Stimulated activated CD4-positive, alpha-beta T cell treated with anti-CD3 and anti-CD28 coated beads, Interleukin-2, amount 100 ng/mL, for 4 hours (primary cell): ENCODE results near the gene SELENBP1.

Experiments
- DNase-seq: peaks from one replicate; pipeline ENCODE4 v3.0.0-alpha.2; 2020; ENCODE audit warnings: low read depth

SELENBP1 gene

GRCh38 chr1:151343587-151343986 lies 28.9 kb downstream of the SELENBP1 start:
- no peak for DNase-seq

- no peak for DNase-seq
These were observed 29.9 kb downstream of the SELENBP1 start for GRCh38 chr1:151342569-151342968.

- DNase-seq: no peak
These were observed 30.5 kb downstream of the SELENBP1 start for GRCh38 chr1:151342021-151342420.

GRCh38 chr1:151340870-151341754 lies 31.4 kb downstream of the SELENBP1 start:
- DNase-seq: peak; percentile 43

GRCh38 chr1:151336556-151336955 lies 35.9 kb downstream of the SELENBP1 start:
- DNase-seq: no peak

GRCh38 chr1:151334822-151335221 lies 37.7 kb downstream of the SELENBP1 start:
- DNase-seq: no peak

- DNase-seq: no peak
These were observed 44.4 kb downstream of the SELENBP1 start for GRCh38 chr1:151327903-151328674.

GRCh38 chr1:151327223-151327902 lies 45.1 kb downstream of the SELENBP1 start, which contains the start of gene PI4KB:
PI4KB (minus strand) TSS chr1:151327416; CDS start chr1:151316481, 10,935 bp downstream.
- DNase-seq: peak; percentile 84

GRCh38 chr1:151326619-151327222 lies 45.8 kb downstream of the SELENBP1 start:
- peak; percentile 52 for DNase-seq

GRCh38 chr1:151325646-151326429 lies 46.7 kb downstream of the SELENBP1 start:
- no peak for DNase-seq

GRCh38 chr1:151325231-151325630 lies 47.3 kb downstream of the SELENBP1 start:
- DNase-seq: no peak

GRCh38 chr1:151324390-151324930 lies 48.0 kb downstream of the SELENBP1 start:
- DNase-seq: no peak

- no peak for DNase-seq
These were observed 53.5 kb downstream of the SELENBP1 start for GRCh38 chr1:151318975-151319374.

GRCh38 chr1:151315565-151316235 lies 56.8 kb downstream of the SELENBP1 start:
- no peak for DNase-seq
